Activated naive CD8-positive, alpha-beta T cell treated with anti-CD3 and anti-CD28 coated beads for 36 hours (primary cell): ENCODE measurements around the gene MMP28. TPM values are rescaled to one million over a fixed set of nuclear protein-coding genes. Genes with fewer than 3 reads are reported as not detected.

ENCODE experiments used
- total RNA-seq, 2 experiments: library from RNA; stranded (reverse); gene quantifications; one replicate each; pipeline ENCODE4 v1.2.3, GENCODE V29; 2021

MMP28 gene
- total RNA-seq, 2 experiments from 2014 or later, result 0.21 to 0.50 TPM

Other genes starting within 250 kb of the MMP28 start
- under 1 TPM; 0.10 to 0.14 TPM for gene SLFN14, start 234.8 kb downstream of the MMP28 start, total RNA-seq
- 1 to 10 TPM; 6.6 to 6.9 TPM for gene PEX12, start 217.1 kb downstream of the MMP28 start, total RNA-seq
- gene AP2B1, start 208.3 kb downstream of the MMP28 start, total RNA-seq, result 100 to 1,000 TPM; 147 to 150 TPM
- 1 to 10 TPM; 2.5 to 2.6 TPM for gene RASL10B, start 64.0 kb downstream of the MMP28 start, total RNA-seq
- gene GAS2L2, start 42.4 kb downstream of the MMP28 start, total RNA-seq, result under 1 TPM; 0.40 to 0.43 TPM
- gene C17orf50, start 34.8 kb downstream of the MMP28 start, total RNA-seq, result not detected
- 100 to 1,000 TPM; 306 to 317 TPM for gene TAF15, start 13.8 kb upstream of the MMP28 start, total RNA-seq
- under 1 TPM in 1 of 2 experiments, not detected in 1; 0.18 TPM for gene HEATR9, start 73.2 kb upstream of the MMP28 start, total RNA-seq
- gene CCL5, start 84.7 kb upstream of the MMP28 start, total RNA-seq, result 10 to 100 TPM; 16.4 to 18.1 TPM
- gene RDM1, start 135.1 kb upstream of the MMP28 start, total RNA-seq, result 1 to 10 TPM; 4.3 to 5.6 TPM
- gene LYZL6, start 148.1 kb upstream of the MMP28 start, total RNA-seq, result not detected
- not detected for gene CCL16, start 185.9 kb upstream of the MMP28 start, total RNA-seq
- gene CCL14, start 191.1 kb upstream of the MMP28 start, total RNA-seq, result not detected
- gene CCL15, start 205.9 kb upstream of the MMP28 start, total RNA-seq, result not detected
- gene CCL23, start 222.3 kb upstream of the MMP28 start, total RNA-seq, result not detected